ENCODE results near the gene EPB41L5.

DNA sequence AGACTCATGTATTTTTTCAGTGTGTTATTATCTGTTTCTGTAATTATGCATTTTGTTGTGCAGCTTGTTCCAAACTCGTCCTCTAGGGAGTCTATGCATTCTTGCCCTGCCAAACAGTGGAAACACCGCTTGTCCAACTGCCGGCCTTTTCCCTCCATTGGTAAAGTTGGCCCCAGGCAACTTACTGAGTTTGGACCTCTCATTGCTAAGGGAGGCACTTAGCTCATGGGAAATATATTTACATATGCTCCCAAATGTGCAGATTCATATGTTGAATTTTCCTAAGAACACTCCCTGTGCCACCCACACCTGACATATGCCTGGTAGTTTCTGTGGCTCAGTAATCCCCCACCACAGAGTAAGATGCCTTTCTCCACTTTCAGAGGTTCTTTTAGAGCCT is 112.3 kb downstream of the EPB41L5 start:
- TF ChIP-seq POLR2A (IDR thresholded peaks at IDR 0.05; ENCODE audit: low read length) (no peak), GATA1 (IDR thresholded peaks at IDR 0.05; ENCODE audit: low read depth, low read length) (no peak)

All from erythroblast (primary cell).